WTC11 (cell line): ENCODE measurements around the gene CES5A. TPM values are rescaled to one million over a fixed set of nuclear protein-coding genes. Genes with fewer than 3 reads are reported as not detected.
"Not testable (repeated sequence)": the region's sequence is repeated elsewhere in the genome, so short reads cannot be mapped to it uniquely, and the experiment has no call there.

Experiments
- ATAC-seq: fragments of 200-7000 bp; cut with Tn5 transposase; 2 replicates; pipeline ENCODE4 v1.10.0; 2021; ENCODE audit warnings: mild to moderate bottlenecking, moderate library complexity
- CTCF ChIA-PET: fragments of 300-600 bp; sonication (Branson Sonifier 250); formaldehyde crosslinking; loops from one replicate; lab custom pipeline; 2021; ENCODE audit warnings: antibody characterized with exemption; lab: Charles Lee
- POLR2A ChIA-PET: fragments of 350-600 bp; sonication (Branson Sonifier 250); formaldehyde crosslinking; loops from one replicate; lab custom pipeline; 2021; ENCODE audit warnings: antibody characterized with exemption; lab: Charles Lee
- DNase-seq: peaks from one replicate; pipeline ENCODE4 v3.0.0; 2021; ENCODE audit warnings: low spot score
- H3K27ac Mint-ChIP-seq: 2 replicates; pipeline ENCODE4 v1.8.0; 2021; ENCODE audit warnings: mixed read lengths
- H3K27me3 Mint-ChIP-seq: 2 replicates; pipeline ENCODE4 v1.8.0; 2021; ENCODE audit warnings: low read depth, mild to moderate bottlenecking, moderate library complexity, mixed read lengths
- H3K36me3 Mint-ChIP-seq: 2 replicates; pipeline ENCODE4 v1.8.0; 2021; ENCODE audit warnings: mixed read lengths
- H3K4me1 Mint-ChIP-seq: 2 replicates; pipeline ENCODE4 v1.8.0; 2022; ENCODE audit warnings: mixed read lengths
- H3K4me3 Mint-ChIP-seq: 2 replicates; pipeline ENCODE4 v1.8.0; 2021; ENCODE audit warnings: mild to moderate bottlenecking, moderate library complexity, mixed read lengths
- H3K9me3 Mint-ChIP-seq: 2 replicates; pipeline ENCODE4 v1.8.0; 2021; ENCODE audit warnings: mixed read lengths
- CBFB ChIP-seq: sonication (generic); formaldehyde crosslinking; IDR thresholded peaks from 2 replicates; pipeline ENCODE4 v1.8.1; 2022; ENCODE audit warnings: mild to moderate bottlenecking, low read depth, missing genetic modification reagents
- CTCF ChIP-seq: fragments of 200-600 bp; IDR thresholded peaks from 2 replicates; pipeline ENCODE4 v1.8.0; 2022; ENCODE audit warnings: antibody characterized with exemption
- EMX1 ChIP-seq: fragments of 250-450 bp; sonication (Bioruptor Pico); IDR thresholded peaks from 2 replicates; pipeline ENCODE4 v1.8.0; 2021; ENCODE audit warnings: mild to moderate bottlenecking
- MAX ChIP-seq: sonication (generic); formaldehyde crosslinking; IDR thresholded peaks from 2 replicates; pipeline ENCODE4 v1.8.0; 2022; ENCODE audit warnings: mild to moderate bottlenecking, missing genetic modification reagents
- NR2C2 ChIP-seq: sonication (generic); formaldehyde crosslinking; IDR thresholded peaks from 2 replicates; pipeline ENCODE4 v1.8.0; 2022; ENCODE audit warnings: mild to moderate bottlenecking, missing genetic modification reagents
- NR3C1 ChIP-seq: sonication (generic); formaldehyde crosslinking; conservative IDR thresholded peaks from 2 replicates; pipeline ENCODE4 v1.8.1; 2023; ENCODE audit warnings: low read depth, mild to moderate bottlenecking, missing genetic modification reagents
- SOX15 ChIP-seq: fragments of 250-450 bp; sonication (Bioruptor Pico); IDR thresholded peaks from 2 replicates; pipeline ENCODE4 v1.9.0; 2021; ENCODE audit warnings: mild to moderate bottlenecking
- TCF7 ChIP-seq: sonication (generic); formaldehyde crosslinking; IDR thresholded peaks from 2 replicates; pipeline ENCODE4 v1.8.0; 2022; ENCODE audit warnings: mild to moderate bottlenecking, low read depth, missing genetic modification reagents, moderate library complexity
- TEAD4 ChIP-seq: sonication (generic); formaldehyde crosslinking; IDR thresholded peaks from 2 replicates; pipeline ENCODE4 v1.8.0; 2022; ENCODE audit warnings: mild to moderate bottlenecking, missing genetic modification reagents
- ZNF121 ChIP-seq: sonication (generic); formaldehyde crosslinking; IDR thresholded peaks from 2 replicates; pipeline ENCODE4 v1.8.0; 2023; ENCODE audit warnings: missing genetic modification reagents
- total RNA-seq: library from RNA; stranded (reverse); gene quantifications from 3 replicates; pipeline ENCODE4 v1.2.3, GENCODE V29; 2021
- TF ChIP-seq, protein P1 (sequence below): fragments of 250-450 bp; sonication (Bioruptor Pico); IDR thresholded peaks from 2 replicates; pipeline ENCODE4 v1.9.0; 2021; ENCODE audit warnings: mild to moderate bottlenecking
- TF ChIP-seq, protein P2 (sequence below): sonication (generic); formaldehyde crosslinking; IDR thresholded peaks from 2 replicates; pipeline ENCODE4 v1.8.0; 2022; ENCODE audit warnings: mild to moderate bottlenecking, missing genetic modification reagents
- TF ChIP-seq, protein P3 (sequence below): sonication (generic); formaldehyde crosslinking; IDR thresholded peaks from 2 replicates; pipeline ENCODE4 v1.8.1; 2023; ENCODE audit warnings: mild to moderate bottlenecking, missing genetic modification reagents
- TF ChIP-seq, protein P4 (sequence below): sonication (generic); formaldehyde crosslinking; IDR thresholded peaks from 2 replicates; pipeline ENCODE4 v1.8.1; 2023; ENCODE audit warnings: mild to moderate bottlenecking, moderate library complexity, missing genetic modification reagents

The CES5A gene
- total RNA-seq, 1 experiment from 2014 or later, result not detected

- ChIA-PET POLR2A (no interaction called here), CTCF (no interaction called here)
- Mint-ChIP-seq H3K27ac (no peak overlapping the region), H3K36me3 (no peaks in the 10 kb centered on the region), H3K9me3 (no peaks in the 10 kb centered on the region; the same call in 1 of the 2 replicates), H3K4me1 (peaks cover 9% of the 10 kb centered on the region), H3K4me3 (no peak overlapping the region), H3K27me3 (peaks cover 26% of the 10 kb centered on the region)
- DNase-seq, result no peak
- ATAC-seq, result no peak
- no peak for TF ChIP-seq TEAD4 (CRISPR knock-in tag)
- no peak for TF ChIP-seq CBFB (CRISPR knock-in tag)
- TF ChIP-seq EMX1 (CRISPR knock-in tag), result no peak
- TF ChIP-seq CTCF, result no peak
- no peak for TF ChIP-seq ZNF121
- TF ChIP-seq, protein P1, sequence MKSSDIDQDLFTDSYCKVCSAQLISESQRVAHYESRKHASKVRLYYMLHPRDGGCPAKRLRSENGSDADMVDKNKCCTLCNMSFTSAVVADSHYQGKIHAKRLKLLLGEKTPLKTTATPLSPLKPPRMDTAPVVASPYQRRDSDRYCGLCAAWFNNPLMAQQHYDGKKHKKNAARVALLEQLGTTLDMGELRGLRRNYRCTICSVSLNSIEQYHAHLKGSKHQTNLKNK (CRISPR knock-in tag), result no peak
- TF ChIP-seq, protein P2, sequence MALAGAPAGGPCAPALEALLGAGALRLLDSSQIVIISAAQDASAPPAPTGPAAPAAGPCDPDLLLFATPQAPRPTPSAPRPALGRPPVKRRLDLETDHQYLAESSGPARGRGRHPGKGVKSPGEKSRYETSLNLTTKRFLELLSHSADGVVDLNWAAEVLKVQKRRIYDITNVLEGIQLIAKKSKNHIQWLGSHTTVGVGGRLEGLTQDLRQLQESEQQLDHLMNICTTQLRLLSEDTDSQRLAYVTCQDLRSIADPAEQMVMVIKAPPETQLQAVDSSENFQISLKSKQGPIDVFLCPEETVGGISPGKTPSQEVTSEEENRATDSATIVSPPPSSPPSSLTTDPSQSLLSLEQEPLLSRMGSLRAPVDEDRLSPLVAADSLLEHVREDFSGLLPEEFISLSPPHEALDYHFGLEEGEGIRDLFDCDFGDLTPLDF, result no peak
These were observed 59.9 kb downstream of the CES5A start for GRCh38 chr16:55815320-55815719.

DNA sequence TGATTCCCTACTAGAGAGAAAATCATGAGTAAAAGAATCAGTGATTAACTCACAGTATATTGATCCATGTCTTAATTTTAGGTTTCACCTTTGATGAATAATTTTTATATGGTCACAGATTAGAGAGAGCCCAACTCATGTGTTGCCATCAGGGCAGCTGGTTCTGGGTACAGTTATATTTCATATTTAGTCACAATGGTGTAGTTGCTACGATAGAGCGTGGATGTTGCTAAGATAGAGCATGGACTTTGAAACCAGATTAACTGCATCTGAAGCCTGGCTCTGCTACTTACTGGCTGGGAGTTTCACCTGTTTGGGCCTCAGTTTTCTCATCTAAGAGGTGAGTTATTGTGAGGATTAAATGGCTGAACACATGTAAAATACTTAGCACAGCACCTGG lies 61.0 kb downstream of the CES5A start:
- H3K27ac Mint-ChIP-seq, H3K4me3 Mint-ChIP-seq, CTCF ChIA-PET, POLR2A ChIA-PET, ATAC-seq, DNase-seq, H3K9me3 Mint-ChIP-seq, H3K36me3 Mint-ChIP-seq: not testable (repeated sequence)
- Mint-ChIP-seq H3K4me1 (peaks cover 16% of the 10 kb centered on the region), H3K27me3 (peaks cover 29% of the 10 kb centered on the region)

GRCh38 chr16:55813730-55814129 lies 61.4 kb downstream of the CES5A start:
- DNase-seq, H3K27ac Mint-ChIP-seq, ATAC-seq, POLR2A ChIA-PET, H3K4me3 Mint-ChIP-seq, H3K36me3 Mint-ChIP-seq, CTCF ChIA-PET, H3K9me3 Mint-ChIP-seq: not testable (repeated sequence)
- H3K4me1 Mint-ChIP-seq, result peaks cover 19% of the 10 kb centered on the region
- H3K27me3 Mint-ChIP-seq, result peaks cover 29% of the 10 kb centered on the region

- POLR2A ChIA-PET, result no interaction called here
- CTCF ChIA-PET, result no interaction called here
- peaks cover 29% of the 10 kb centered on the region for H3K27me3 Mint-ChIP-seq
- H3K27ac Mint-ChIP-seq, result no peak overlapping the region
- no peak for ATAC-seq
- no peaks in the 10 kb centered on the region for H3K9me3 Mint-ChIP-seq
- H3K4me1 Mint-ChIP-seq, result peaks cover 23% of the 10 kb centered on the region
- TF ChIP-seq MAX (CRISPR knock-in tag) (no peak), NR3C1 (CRISPR knock-in tag) (no peak), NR2C2 (CRISPR knock-in tag) (no peak), TCF7 (CRISPR knock-in tag) (no peak), SOX15 (CRISPR knock-in tag) (no peak)
- TF ChIP-seq, protein P3, sequence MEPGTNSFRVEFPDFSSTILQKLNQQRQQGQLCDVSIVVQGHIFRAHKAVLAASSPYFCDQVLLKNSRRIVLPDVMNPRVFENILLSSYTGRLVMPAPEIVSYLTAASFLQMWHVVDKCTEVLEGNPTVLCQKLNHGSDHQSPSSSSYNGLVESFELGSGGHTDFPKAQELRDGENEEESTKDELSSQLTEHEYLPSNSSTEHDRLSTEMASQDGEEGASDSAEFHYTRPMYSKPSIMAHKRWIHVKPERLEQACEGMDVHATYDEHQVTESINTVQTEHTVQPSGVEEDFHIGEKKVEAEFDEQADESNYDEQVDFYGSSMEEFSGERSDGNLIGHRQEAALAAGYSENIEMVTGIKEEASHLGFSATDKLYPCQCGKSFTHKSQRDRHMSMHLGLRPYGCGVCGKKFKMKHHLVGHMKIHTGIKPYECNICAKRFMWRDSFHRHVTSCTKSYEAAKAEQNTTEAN (CRISPR knock-in tag), result no peak
- TF ChIP-seq, protein P4, sequence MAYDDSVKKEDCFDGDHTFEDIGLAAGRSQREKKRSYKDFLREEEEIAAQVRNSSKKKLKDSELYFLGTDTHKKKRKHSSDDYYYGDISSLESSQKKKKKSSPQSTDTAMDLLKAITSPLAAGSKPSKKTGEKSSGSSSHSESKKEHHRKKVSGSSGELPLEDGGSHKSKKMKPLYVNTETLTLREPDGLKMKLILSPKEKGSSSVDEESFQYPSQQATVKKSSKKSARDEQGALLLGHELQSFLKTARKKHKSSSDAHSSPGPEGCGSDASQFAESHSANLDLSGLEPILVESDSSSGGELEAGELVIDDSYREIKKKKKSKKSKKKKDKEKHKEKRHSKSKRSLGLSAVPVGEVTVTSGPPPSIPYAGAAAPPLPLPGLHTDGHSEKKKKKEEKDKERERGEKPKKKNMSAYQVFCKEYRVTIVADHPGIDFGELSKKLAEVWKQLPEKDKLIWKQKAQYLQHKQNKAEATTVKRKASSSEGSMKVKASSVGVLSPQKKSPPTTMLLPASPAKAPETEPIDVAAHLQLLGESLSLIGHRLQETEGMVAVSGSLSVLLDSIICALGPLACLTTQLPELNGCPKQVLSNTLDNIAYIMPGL (CRISPR knock-in tag), result no peak
- no peak overlapping the region for H3K4me3 Mint-ChIP-seq
- DNase-seq, result no peak
- H3K36me3 Mint-ChIP-seq, result no peaks in the 10 kb centered on the region
These were observed 62.2 kb downstream of the CES5A start for GRCh38 chr16:55812951-55813350.
